Measurements from ENCODE around the gene FHIT.

DNA sequence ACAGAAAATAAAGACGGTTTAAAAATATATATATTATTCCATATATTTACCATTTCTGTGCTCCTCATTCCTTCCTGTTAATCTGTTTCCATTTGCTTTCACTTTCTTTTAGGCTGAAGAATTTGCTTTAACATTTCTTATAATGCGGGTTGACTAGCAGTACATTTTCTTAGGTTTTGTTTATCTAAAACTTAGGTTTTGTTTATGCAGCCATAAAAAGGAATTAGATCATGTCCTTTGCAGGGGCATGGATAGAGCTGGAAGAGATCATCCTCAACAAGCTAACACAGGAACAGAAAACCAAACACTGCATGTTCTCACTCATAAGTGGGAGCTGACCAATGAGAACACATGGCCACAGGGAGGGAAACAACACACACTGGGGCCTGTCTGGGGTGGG is 578.1 kb downstream of the FHIT start:
- TF ChIP-seq, protein P1, sequence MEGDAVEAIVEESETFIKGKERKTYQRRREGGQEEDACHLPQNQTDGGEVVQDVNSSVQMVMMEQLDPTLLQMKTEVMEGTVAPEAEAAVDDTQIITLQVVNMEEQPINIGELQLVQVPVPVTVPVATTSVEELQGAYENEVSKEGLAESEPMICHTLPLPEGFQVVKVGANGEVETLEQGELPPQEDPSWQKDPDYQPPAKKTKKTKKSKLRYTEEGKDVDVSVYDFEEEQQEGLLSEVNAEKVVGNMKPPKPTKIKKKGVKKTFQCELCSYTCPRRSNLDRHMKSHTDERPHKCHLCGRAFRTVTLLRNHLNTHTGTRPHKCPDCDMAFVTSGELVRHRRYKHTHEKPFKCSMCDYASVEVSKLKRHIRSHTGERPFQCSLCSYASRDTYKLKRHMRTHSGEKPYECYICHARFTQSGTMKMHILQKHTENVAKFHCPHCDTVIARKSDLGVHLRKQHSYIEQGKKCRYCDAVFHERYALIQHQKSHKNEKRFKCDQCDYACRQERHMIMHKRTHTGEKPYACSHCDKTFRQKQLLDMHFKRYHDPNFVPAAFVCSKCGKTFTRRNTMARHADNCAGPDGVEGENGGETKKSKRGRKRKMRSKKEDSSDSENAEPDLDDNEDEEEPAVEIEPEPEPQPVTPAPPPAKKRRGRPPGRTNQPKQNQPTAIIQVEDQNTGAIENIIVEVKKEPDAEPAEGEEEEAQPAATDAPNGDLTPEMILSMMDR (IDR thresholded peaks at IDR 0.05): no peak
- TF ChIP-seq POLR2A (IDR thresholded peaks at IDR 0.05): no peak
